SU-DHL-6 (cell line): ENCODE measurements around the gene MBP.

Experiments used
- H2AFZ ChIP-seq: fragments of 200-600 bp; sonication (generic); 2 replicates; pipeline ENCODE4 v1.6.1; 2014; ENCODE audit warnings: low read depth, mild to moderate bottlenecking, moderate library complexity, mixed read lengths, antibody characterized with exemption, low read length; ENCODE audit not compliant: severe bottlenecking
- H3F3A ChIP-seq: fragments of 200-600 bp; shearing (Covaris generic); 2 replicates; pipeline ENCODE4 v1.6.0; 2016; ENCODE audit warnings: antibody characterized with exemption, mild to moderate bottlenecking; ENCODE audit not compliant: insufficient read depth
- H3K27ac ChIP-seq: fragments of 200-600 bp; sonication (generic); 2 replicates; pipeline ENCODE4 v1.5.1; 2016; ENCODE audit warnings: low read depth, mild to moderate bottlenecking, low read length, moderate library complexity, mixed read lengths
- H3K27me3 ChIP-seq: fragments of 200-600 bp; sonication (generic), shearing (Covaris generic); 2 replicates; pipeline ENCODE4 v1.6.0; 2014; ENCODE audit warnings: mild to moderate bottlenecking, low read length
- H3K36me3 ChIP-seq: fragments of 200-600 bp; sonication (generic); 2 replicates; pipeline ENCODE4 v1.6.1; 2014; ENCODE audit warnings: mild to moderate bottlenecking, low read length, mixed read lengths
- H3K4me2 ChIP-seq: fragments of 300-600, 200-600 bp; shearing (Covaris generic), sonication (generic); 2 replicates; pipeline ENCODE4 v1.6.0; 2014; ENCODE audit warnings: low read length, low read depth, mild to moderate bottlenecking; ENCODE audit not compliant: poor library complexity, severe bottlenecking
- H3K4me3 ChIP-seq: fragments of 200-600 bp; sonication (generic); 2 replicates; pipeline ENCODE4 v1.5.1; 2014; ENCODE audit warnings: antibody characterized with exemption, low read length, mild to moderate bottlenecking, mixed read lengths; ENCODE audit not compliant: insufficient read depth, poor library complexity, severe bottlenecking
- H3K79me2 ChIP-seq: fragments of 200-600 bp; sonication (generic); 2 replicates; pipeline ENCODE4 v1.6.1; 2014; ENCODE audit warnings: mild to moderate bottlenecking, low read length, moderate library complexity; ENCODE audit not compliant: insufficient read depth
- H3K9ac ChIP-seq: fragments of 200-600 bp; sonication (generic); 2 replicates; pipeline ENCODE4 v1.7.0; 2014; ENCODE audit warnings: mild to moderate bottlenecking, low read length
- H3K9me2 ChIP-seq: fragments of 200-600 bp; sonication (generic); replicated peaks from 2 replicates; pipeline ENCODE4 v1.6.1; 2014; ENCODE audit warnings: low read length; ENCODE audit not compliant: insufficient read depth
- H3K9me3 ChIP-seq: fragments of 200-600 bp; sonication (generic); 2 replicates; pipeline ENCODE4 v1.6.1; 2014; ENCODE audit warnings: low read length, mixed read lengths; ENCODE audit not compliant: insufficient read depth
- H4K20me1 ChIP-seq: fragments of 200-600 bp; sonication (generic); 2 replicates; pipeline ENCODE4 v1.6.1; 2014; ENCODE audit warnings: low read depth, mild to moderate bottlenecking, antibody characterized with exemption, low read length, moderate library complexity, mixed read lengths
- CTCF ChIP-seq: fragments of 200-600 bp; sonication (generic); IDR thresholded peaks from one replicate; pipeline ENCODE4 v1.5.1; 2017; ENCODE audit warnings: antibody characterized with exemption, mild to moderate bottlenecking, low read length, moderate library complexity; ENCODE audit not compliant: insufficient read depth, poor library complexity, severe bottlenecking
- EZH2phosphoT487 ChIP-seq: fragments of 200-600 bp; sonication (generic), shearing (Covaris generic); conservative IDR thresholded peaks from 2 replicates; pipeline ENCODE4 v1.6.1; 2018; ENCODE audit warnings: mild to moderate bottlenecking, antibody characterized with exemption, low read length, moderate library complexity, mixed read lengths

Gene MBP

DNA sequence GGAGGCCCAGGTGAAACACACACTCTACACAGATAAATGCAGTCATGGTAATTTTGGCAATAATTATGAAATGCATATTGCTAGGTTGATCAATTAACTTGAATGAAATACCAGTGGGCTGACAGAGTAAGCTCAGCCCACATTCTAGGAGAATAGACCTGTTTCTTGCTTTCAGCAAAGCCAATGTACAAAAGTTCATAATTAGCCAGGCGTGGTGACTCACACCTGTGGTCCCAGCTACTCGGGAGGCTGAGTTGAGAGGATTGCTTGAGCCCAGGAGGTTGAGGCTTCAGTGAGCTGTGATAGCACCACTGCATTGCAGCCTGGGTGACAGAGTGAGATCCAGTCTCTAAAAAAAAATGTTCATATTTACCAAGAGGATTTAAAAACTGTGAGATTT is 15.7 kb upstream of the MBP start:
- no peak overlapping the region for H3K4me2 ChIP-seq
- no peak overlapping the region for H2AFZ ChIP-seq
- H4K20me1 ChIP-seq: no peaks in the 10 kb centered on the region
- no peak for TF ChIP-seq EZH2phosphoT487
- no peak for TF ChIP-seq CTCF
- H3F3A ChIP-seq: 0 out of 2 replicates have a peak, but pooled peaks cover 4% of the 10 kb centered on the region
- H3K27ac ChIP-seq: no peak overlapping the region
- peaks cover 14% of the 10 kb centered on the region; the same call in 1 of the 2 replicates for H3K9me3 ChIP-seq
- H3K4me3 ChIP-seq: no peak overlapping the region
- H3K27me3 ChIP-seq: no peaks in the 10 kb centered on the region
- no peaks in the 10 kb centered on the region for H3K79me2 ChIP-seq
- no peaks in the 10 kb centered on the region for H3K36me3 ChIP-seq
- no peak overlapping the region for H3K9ac ChIP-seq
- no peaks in the 10 kb centered on the region for H3K9me2 ChIP-seq

GRCh38 chr18:77147418-77147852 is 14.9 kb upstream of the MBP start:
- Histone ChIP-seq H3K27ac (no peak overlapping the region), H3K4me3 (no peak overlapping the region), H3K4me2 (no peak overlapping the region), H3K9me2 (no peaks in the 10 kb centered on the region), H3K79me2 (no peaks in the 10 kb centered on the region), H3K27me3 (no peaks in the 10 kb centered on the region), H3K9ac (no peak overlapping the region), H3K36me3 (no peaks in the 10 kb centered on the region), H3F3A (0 out of 2 replicates have a peak, but pooled peaks cover 4% of the 10 kb centered on the region), H4K20me1 (no peaks in the 10 kb centered on the region), H2AFZ (no peak overlapping the region), H3K9me3 (peaks cover 19% of the 10 kb centered on the region; the same call in 1 of the 2 replicates)
- TF ChIP-seq CTCF (no peak), EZH2phosphoT487 (no peak)

DNA sequence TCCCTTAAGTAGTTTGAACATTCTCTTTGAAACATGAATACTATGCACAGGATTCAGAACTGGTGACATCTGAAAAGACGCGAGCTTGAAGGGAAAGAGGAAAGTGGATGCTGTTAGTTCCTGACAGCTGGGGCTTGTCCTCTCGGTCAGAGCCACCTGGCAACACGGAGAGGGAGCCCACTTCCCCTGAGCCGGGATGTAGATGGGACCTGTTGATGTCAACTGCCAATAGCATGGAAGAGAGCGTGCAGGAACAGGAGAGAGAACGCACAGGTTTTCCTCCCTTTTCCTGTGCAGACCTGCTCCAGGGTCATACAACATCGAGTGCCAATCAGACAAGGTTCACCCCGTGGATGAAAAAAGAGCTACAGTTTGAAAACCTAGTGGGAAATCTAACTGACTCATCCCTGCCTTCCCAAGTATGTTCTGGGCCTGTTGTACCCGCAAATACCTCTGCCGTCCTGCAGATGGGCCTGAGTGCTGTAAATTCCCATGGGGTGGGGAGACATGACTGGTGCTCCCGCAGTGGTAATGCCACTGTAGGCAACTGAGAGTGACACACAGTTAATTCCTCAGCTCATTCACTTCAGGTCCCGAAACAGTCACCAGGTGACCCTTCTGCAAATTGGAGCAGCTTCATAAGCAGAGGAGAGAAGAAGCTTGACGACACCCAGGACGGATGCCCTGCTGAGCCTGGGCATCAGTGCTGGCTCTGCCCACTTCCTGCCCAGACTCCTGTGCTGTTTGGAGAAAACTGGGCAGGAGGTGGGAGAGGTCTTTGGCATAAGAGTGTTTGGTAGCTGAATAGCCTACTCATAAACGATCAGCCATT is 13.9 kb upstream of the MBP start:
- no peak overlapping the region for H3K4me3 ChIP-seq
- H2AFZ ChIP-seq: no peak overlapping the region
- H3K27me3 ChIP-seq: no peaks in the 10 kb centered on the region
- H3K79me2 ChIP-seq: no peaks in the 10 kb centered on the region
- H3K9me2 ChIP-seq: no peaks in the 10 kb centered on the region
- no peak overlapping the region for H3K9ac ChIP-seq
- H3K36me3 ChIP-seq: no peaks in the 10 kb centered on the region
- no peak overlapping the region for H3K4me2 ChIP-seq
- H3K9me3 ChIP-seq: peaks cover 19% of the 10 kb centered on the region; the same call in 1 of the 2 replicates
- H3F3A ChIP-seq: no peaks in the 10 kb centered on the region
- TF ChIP-seq CTCF (no peak), EZH2phosphoT487 (no peak)
- H3K27ac ChIP-seq: no peak overlapping the region
- no peaks in the 10 kb centered on the region for H4K20me1 ChIP-seq
